ENCODE data around the gene PRKG2.

- TF ChIP-seq CTCF (IDR thresholded peaks at IDR 0.05 in 4 of 5, conservative IDR thresholded peaks at IDR 0.05 in 1 of 5) (no peak), POLR2A (IDR thresholded peaks at IDR 0.05) (no peak)
These were observed 165.1 kb downstream of the PRKG2 start for GRCh38 chr4:81049907-81050306.
